ENCODE results near the gene SMKR1. TPM values are rescaled to one million over a fixed set of nuclear protein-coding genes. Genes with fewer than 3 reads are reported as not detected.

The SMKR1 gene
- total and polyA plus RNA-seq, 10 donors: 0.91 to 2.2 (median 1.4) TPM; not detected in 5

GRCh38 chr7:129496653-129497052, 5.7 kb upstream of the SMKR1 start:
- Histone ChIP-seq H3K36me3 (no peaks in the 10 kb centered on the region), H3K27me3 (replicated peaks in 1 of 7) (no peaks in the 10 kb centered on the region), H3K4me3 (no peak overlapping the region), H3K9me3 (no peaks in the 10 kb centered on the region), H3K27ac (no peak overlapping the region), H3K4me1 (peaks cover 0 to 5% (median 3%) of the 10 kb centered on the region in 6 donors)
- intact Hi-C loops (cut with DNase I; ENCODE audit: low total_unique reads): no loop called here
- TF ChIP-seq POLR2A (IDR thresholded peaks at IDR 0.05): no peak
- no peak for TF ChIP-seq POLR2AphosphoS5 (IDR thresholded peaks at IDR 0.05)
- TF ChIP-seq CTCF (IDR thresholded peaks at IDR 0.05 in 8 of 11, conservative IDR thresholded peaks at IDR 0.05 in 3 of 11): no peak
- 67 to 81% (median 75%) methylated on average over 7 of the region's 7 CpGs for WGBS, 5 donors
- DNase-seq: no peak

- H3K9me3 ChIP-seq: no peaks in the 10 kb centered on the region
- DNase-seq: no peak
- TF ChIP-seq CTCF (IDR thresholded peaks at IDR 0.05 in 8 of 11, conservative IDR thresholded peaks at IDR 0.05 in 3 of 11) (no peak), POLR2AphosphoS5 (IDR thresholded peaks at IDR 0.05) (no peak), POLR2A (IDR thresholded peaks at IDR 0.05) (no peak)
- H3K27me3 ChIP-seq (replicated peaks in 1 of 7): peaks cover 0 to 4% (median 0%) of the 10 kb centered on the region in 7 donors
- H3K27ac ChIP-seq: no peak overlapping the region
- intact Hi-C loops (cut with DNase I; ENCODE audit: low total_unique reads): no loop called here
- H3K4me3 ChIP-seq: no peak overlapping the region
- 78 to 97% (median 91%) methylated on average over 4 of the region's 4 CpGs for WGBS, 5 donors
- peaks cover 0 to 9% (median 7%) of the 10 kb centered on the region in 6 donors for H3K4me1 ChIP-seq
- H3K36me3 ChIP-seq: no peaks in the 10 kb centered on the region
Observed at GRCh38 chr7:129497156-129497555, 5.2 kb upstream of the SMKR1 start.

- 88 to 100% (median 100%) methylated on average over 1 of the region's 1 CpG for WGBS, 5 donors
- H3K36me3 ChIP-seq: no peaks in the 10 kb centered on the region
- DNase-seq: no peak
Observed at GRCh38 chr7:129498021-129498420, 4.3 kb upstream of the SMKR1 start.

GRCh38 chr7:129499999-129500398, 2.3 kb upstream of the SMKR1 start:
- Histone ChIP-seq H3K36me3 (no peaks in the 10 kb centered on the region), H3K4me1 (peaks cover 0 to 20% (median 15%) of the 10 kb centered on the region in 6 donors), H3K4me3 (no peak overlapping the region), H3K27ac (no peak overlapping the region), H3K9me3 (no peaks in the 10 kb centered on the region), H3K27me3 (replicated peaks in 1 of 7) (peaks cover 0 to 17% (median 0%) of the 10 kb centered on the region in 7 donors)
- no peak for DNase-seq
- intact Hi-C loops (cut with DNase I; ENCODE audit: low total_unique reads): no loop called here
- TF ChIP-seq POLR2AphosphoS5 (IDR thresholded peaks at IDR 0.05): no peak
- 65 to 78% (median 73%) methylated on average over 6 of the region's 6 CpGs for WGBS, 5 donors

More at GRCh38 chr7:129498021-129498420, 4.3 kb upstream of the SMKR1 start:
- H3K27ac ChIP-seq: no peak overlapping the region
- intact Hi-C loops (cut with DNase I; ENCODE audit: low total_unique reads): no loop called here
- TF ChIP-seq POLR2A (IDR thresholded peaks at IDR 0.05) (no peak), CTCF (IDR thresholded peaks at IDR 0.05 in 8 of 11, conservative IDR thresholded peaks at IDR 0.05 in 3 of 11) (no peak), POLR2AphosphoS5 (IDR thresholded peaks at IDR 0.05) (no peak)
- no peaks in the 10 kb centered on the region for H3K9me3 ChIP-seq
- peaks cover 0 to 17% (median 12%) of the 10 kb centered on the region in 6 donors for H3K4me1 ChIP-seq
- no peak overlapping the region for H3K4me3 ChIP-seq
- peaks cover 0 to 13% (median 0%) of the 10 kb centered on the region in 7 donors for H3K27me3 ChIP-seq (replicated peaks in 1 of 7)

All from spleen (tissue), 11 donors.